DOHH2 (cell line): ENCODE data around the gene GABRE.

Source experiments
- H3F3A ChIP-seq: fragments of 200-600 bp; sonication (generic), shearing (Covaris generic); 2 replicates; pipeline ENCODE4 v1.6.0; 2016; ENCODE audit warnings: antibody characterized with exemption, mild to moderate bottlenecking; ENCODE audit not compliant: control insufficient read depth, insufficient read depth
- H3K27ac ChIP-seq: fragments of 200-600 bp; sonication (generic); 2 replicates; pipeline ENCODE4 v1.5.1; 2014; ENCODE audit warnings: low read depth, mild to moderate bottlenecking, low read length, moderate library complexity
- H3K27me3 ChIP-seq: fragments of 200-600 bp; sonication (generic); 2 replicates; pipeline ENCODE4 v1.6.1; 2014; ENCODE audit warnings: mild to moderate bottlenecking, low read length, mixed read lengths; ENCODE audit not compliant: control insufficient read depth
- H3K36me3 ChIP-seq: fragments of 200-600 bp; sonication (generic); 2 replicates; pipeline ENCODE4 v1.6.1; 2014; ENCODE audit warnings: mild to moderate bottlenecking, low read length, moderate library complexity, mixed read lengths; ENCODE audit not compliant: control insufficient read depth
- H3K4me1 ChIP-seq: fragments of 200-600 bp; sonication (generic); 2 replicates; pipeline ENCODE4 v1.6.1; 2014; ENCODE audit warnings: mild to moderate bottlenecking, low read length, mixed read lengths; ENCODE audit not compliant: control insufficient read depth
- H3K4me2 ChIP-seq: fragments of 200-600 bp; sonication (generic); 2 replicates; pipeline ENCODE4 v1.6.0; 2014; ENCODE audit warnings: mild to moderate bottlenecking, low read length, moderate library complexity
- H3K4me3 ChIP-seq: fragments of 200-600 bp; sonication (generic); 2 replicates; pipeline ENCODE4 v1.5.1; 2014; ENCODE audit warnings: mild to moderate bottlenecking, low read length, mixed read lengths
- H3K79me2 ChIP-seq: fragments of 200-600 bp; sonication (generic); 2 replicates; pipeline ENCODE4 v1.6.1; 2014; ENCODE audit warnings: mild to moderate bottlenecking, low read length, mixed read lengths; ENCODE audit not compliant: control insufficient read depth
- H3K9me2 ChIP-seq: fragments of 200-600 bp; sonication (generic); replicated peaks from 2 replicates; pipeline ENCODE4 v1.6.1; 2014; ENCODE audit warnings: mild to moderate bottlenecking, low read length, mixed read lengths; ENCODE audit not compliant: control insufficient read depth
- H3K9me3 ChIP-seq: fragments of 200-600 bp; sonication (generic); 2 replicates; pipeline ENCODE4 v1.6.1; 2014; ENCODE audit warnings: antibody characterized with exemption, low read length, mixed read lengths; ENCODE audit not compliant: control insufficient read depth, insufficient read depth
- H4K20me1 ChIP-seq: fragments of 200-600 bp; sonication (generic); 2 replicates; pipeline ENCODE4 v1.6.0; 2014; ENCODE audit warnings: low read depth, mild to moderate bottlenecking, antibody characterized with exemption, low read length, moderate library complexity; ENCODE audit not compliant: control insufficient read depth, insufficient read depth
- EZH2phosphoT487 ChIP-seq: fragments of 200-600 bp; sonication (generic); IDR thresholded peaks from 2 replicates; pipeline ENCODE4 v1.6.1; 2017; ENCODE audit warnings: borderline replicate concordance, mild to moderate bottlenecking, antibody characterized with exemption, low read length, moderate library complexity, mixed read lengths
- TF ChIP-seq, protein P1 (sequence below): fragments of 200-600 bp; sonication (generic); IDR thresholded peaks from one replicate; pipeline ENCODE4 v1.5.1; 2014; ENCODE audit warnings: antibody characterized with exemption, mild to moderate bottlenecking, low read depth, low read length; ENCODE audit not compliant: poor library complexity, severe bottlenecking

The GABRE gene

DNA sequence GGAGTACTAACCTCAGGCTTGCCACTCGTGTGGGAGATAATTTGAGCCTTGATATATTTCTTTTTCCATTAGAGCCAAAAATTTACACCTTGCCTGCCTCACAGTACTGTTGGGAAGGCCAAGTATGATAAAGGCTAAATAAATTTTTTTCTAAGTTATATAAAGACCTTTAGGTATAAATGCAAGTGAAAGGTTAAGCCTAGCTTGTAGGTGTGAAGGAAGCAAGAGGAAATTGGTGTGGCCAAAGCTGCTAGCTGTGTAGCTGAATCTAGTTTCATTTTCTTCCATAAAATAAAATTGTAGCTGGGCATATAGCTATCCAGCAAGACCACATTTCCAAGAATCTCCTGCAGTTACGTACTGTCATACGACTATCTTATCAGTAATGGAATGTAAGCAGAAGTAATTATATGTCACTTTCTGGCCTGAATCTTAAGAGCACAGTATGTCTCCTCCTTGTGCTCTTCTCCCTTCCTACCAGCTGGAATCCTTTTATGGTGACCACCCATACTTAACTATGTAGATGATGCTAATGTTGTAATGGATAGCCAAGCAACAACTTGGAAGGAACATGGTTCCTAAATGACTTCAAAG lies 14.3 kb upstream of the GABRE start:
- TF ChIP-seq EZH2phosphoT487 = no peak
- TF ChIP-seq, protein P1, sequence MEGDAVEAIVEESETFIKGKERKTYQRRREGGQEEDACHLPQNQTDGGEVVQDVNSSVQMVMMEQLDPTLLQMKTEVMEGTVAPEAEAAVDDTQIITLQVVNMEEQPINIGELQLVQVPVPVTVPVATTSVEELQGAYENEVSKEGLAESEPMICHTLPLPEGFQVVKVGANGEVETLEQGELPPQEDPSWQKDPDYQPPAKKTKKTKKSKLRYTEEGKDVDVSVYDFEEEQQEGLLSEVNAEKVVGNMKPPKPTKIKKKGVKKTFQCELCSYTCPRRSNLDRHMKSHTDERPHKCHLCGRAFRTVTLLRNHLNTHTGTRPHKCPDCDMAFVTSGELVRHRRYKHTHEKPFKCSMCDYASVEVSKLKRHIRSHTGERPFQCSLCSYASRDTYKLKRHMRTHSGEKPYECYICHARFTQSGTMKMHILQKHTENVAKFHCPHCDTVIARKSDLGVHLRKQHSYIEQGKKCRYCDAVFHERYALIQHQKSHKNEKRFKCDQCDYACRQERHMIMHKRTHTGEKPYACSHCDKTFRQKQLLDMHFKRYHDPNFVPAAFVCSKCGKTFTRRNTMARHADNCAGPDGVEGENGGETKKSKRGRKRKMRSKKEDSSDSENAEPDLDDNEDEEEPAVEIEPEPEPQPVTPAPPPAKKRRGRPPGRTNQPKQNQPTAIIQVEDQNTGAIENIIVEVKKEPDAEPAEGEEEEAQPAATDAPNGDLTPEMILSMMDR = no peak
- no peaks in the 10 kb centered on the region for H3F3A ChIP-seq
- no peaks in the 10 kb centered on the region for H3K4me1 ChIP-seq
- no peaks in the 10 kb centered on the region for H4K20me1 ChIP-seq
- H3K79me2 ChIP-seq = no peaks in the 10 kb centered on the region
- H3K9me3 ChIP-seq = no peaks in the 10 kb centered on the region
- H3K27ac ChIP-seq = no peak overlapping the region
- H3K36me3 ChIP-seq = no peaks in the 10 kb centered on the region
- H3K4me3 ChIP-seq = no peak overlapping the region
- no peaks in the 10 kb centered on the region for H3K9me2 ChIP-seq
- no peaks in the 10 kb centered on the region for H3K27me3 ChIP-seq
- no peak overlapping the region for H3K4me2 ChIP-seq

DNA sequence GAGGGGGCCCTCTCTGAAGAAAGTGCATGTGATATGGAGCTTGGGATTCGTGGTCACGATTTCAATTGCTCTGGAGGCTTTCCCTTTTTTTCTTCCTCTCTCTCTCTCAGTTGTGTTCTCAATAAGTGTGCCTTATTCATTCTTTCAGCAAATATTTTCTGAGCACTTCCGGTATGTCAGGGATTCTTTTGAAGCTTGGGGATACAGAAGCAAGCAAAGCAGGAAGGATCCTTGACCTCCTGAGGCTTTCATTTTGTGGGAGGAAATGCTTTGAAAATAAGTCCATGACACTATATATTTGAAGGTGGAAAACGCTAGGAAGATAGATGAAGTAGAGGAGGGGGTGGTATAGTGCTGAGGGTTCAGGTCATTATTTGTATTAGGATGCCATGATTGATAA lies 12.6 kb upstream of the GABRE start:
- Histone ChIP-seq H3K79me2 (no peaks in the 10 kb centered on the region), H3K9me2 (no peaks in the 10 kb centered on the region), H3K4me1 (no peaks in the 10 kb centered on the region), H3K36me3 (no peaks in the 10 kb centered on the region), H3K27me3 (no peaks in the 10 kb centered on the region), H3K27ac (no peak overlapping the region), H3K4me3 (no peak overlapping the region), H3K9me3 (no peaks in the 10 kb centered on the region), H3F3A (no peaks in the 10 kb centered on the region), H3K4me2 (no peak overlapping the region), H4K20me1 (no peaks in the 10 kb centered on the region)
- TF ChIP-seq, protein P1 = no peak
- no peak for TF ChIP-seq EZH2phosphoT487

DNA sequence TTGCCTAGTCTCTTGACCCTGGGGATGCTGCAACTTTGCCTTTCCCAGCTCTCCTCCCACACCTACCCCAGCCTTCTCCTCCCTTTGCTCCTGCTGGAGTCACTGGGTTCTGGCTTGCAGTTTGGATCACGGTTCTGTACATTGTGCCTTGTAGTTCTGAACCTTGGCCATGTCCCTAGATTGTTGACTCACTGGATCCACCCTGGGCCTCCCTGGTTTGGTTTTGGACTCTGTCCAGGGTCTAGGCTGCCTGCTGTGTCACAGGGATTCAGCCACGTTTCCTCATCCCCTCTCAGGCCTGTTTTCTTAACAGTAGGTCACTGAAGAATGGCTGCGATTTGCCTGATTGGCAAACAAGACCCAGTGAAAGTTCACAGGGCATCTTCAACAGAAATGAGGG lies 11.5 kb upstream of the GABRE start:
- no peaks in the 10 kb centered on the region for H3K9me2 ChIP-seq
- no peak overlapping the region for H3K4me3 ChIP-seq
- H3K79me2 ChIP-seq = no peaks in the 10 kb centered on the region
- H3K27ac ChIP-seq = no peak overlapping the region
- H4K20me1 ChIP-seq = no peaks in the 10 kb centered on the region
- H3K4me2 ChIP-seq = no peak overlapping the region
- no peaks in the 10 kb centered on the region for H3K9me3 ChIP-seq
- TF ChIP-seq, protein P1 = no peak
- TF ChIP-seq EZH2phosphoT487 = no peak
- H3K27me3 ChIP-seq = no peaks in the 10 kb centered on the region
- H3K4me1 ChIP-seq = no peaks in the 10 kb centered on the region
- H3F3A ChIP-seq = no peaks in the 10 kb centered on the region
- no peaks in the 10 kb centered on the region for H3K36me3 ChIP-seq
